A549 (cell line): ENCODE measurements around the gene TMEM38B. TPM values are rescaled to one million over a fixed set of nuclear protein-coding genes. Genes with fewer than 3 reads are reported as not detected.

ENCODE experiments used
- ATAC-seq, 2 experiments: fragments of 200-7000 bp in 1 of 2; fragments of >200 bp in 1 of 2; cut with Nextera tagmentation in 1 of 2; cut with Tn5 transposase in 1 of 2; 3 replicates each; pipeline versions ENCODE4 v1.8.0 to v1.9.1; 2018 to 2020; ENCODE audit warnings: mild to moderate bottlenecking in 1 of 2, moderate library complexity in 1 of 2
- CTCF ChIA-PET: fragments of 300-600 bp; sonication (Branson Sonifier 250); formaldehyde crosslinking; extraction: SDS; loops from one replicate; lab custom pipeline; 2021; ENCODE audit warnings: antibody characterized with exemption, inconsistent platforms; lab: Yijun Ruan, JAX
- POLR2A ChIA-PET: fragments of 350-600 bp; formaldehyde crosslinking; extraction: SDS; loops from one replicate; lab custom pipeline; 2021; ENCODE audit warnings: antibody characterized with exemption, inconsistent platforms; lab: Yijun Ruan, JAX
- DNase-seq, 2 experiments: peaks; one replicate each; pipeline versions ENCODE4 v3.0.0 to v3.0.0-alpha.2; 2011 to 2016; ENCODE audit warnings: low read depth in 1 of 2, low spot score in 1 of 2
- FAIRE-seq: peaks from 2 replicates; lab custom pipeline; 2011; peaks lifted over from hg19 to GRCh38; lab: Jason Lieb, UNC
- H3K27ac ChIP-seq, 2 experiments: fragments of >200 bp; sonication (Bioruptor Twin); formaldehyde crosslinking; 3 replicates each; pipeline ENCODE4 v1.5.1; 2016 to 2017
- H3K4me1 ChIP-seq: fragments of >200 bp; sonication (Bioruptor Twin); formaldehyde crosslinking; 3 replicates; pipeline ENCODE4 v1.6.1; 2016
- H3K4me2 ChIP-seq: fragments of >200 bp; sonication (Bioruptor Twin); formaldehyde crosslinking; 3 replicates; pipeline ENCODE4 v1.6.1; 2016
- H3K4me3 ChIP-seq: fragments of >200 bp; sonication (Bioruptor Twin); formaldehyde crosslinking; 3 replicates; pipeline ENCODE4 v1.5.1; 2016
- H3K9me3 ChIP-seq: fragments of >200 bp; sonication (Bioruptor Twin); formaldehyde crosslinking; 3 replicates; pipeline ENCODE4 v1.6.1; 2016
- BCL3 ChIP-seq: fragments of >200 bp; sonication (Bioruptor Twin); formaldehyde crosslinking; IDR thresholded peaks from 3 replicates; pipeline ENCODE4 v1.6.1; 2016
- BHLHE40 ChIP-seq: IDR thresholded peaks from 2 replicates; pipeline ENCODE4 v1.6.1; 2012; ENCODE audit warnings: low read depth, low read length, inconsistent platforms
- CBX8 ChIP-seq: fragments of 200-600 bp; sonication (generic); IDR thresholded peaks from 2 replicates; pipeline ENCODE4 v1.6.1; 2016
- CHD2 ChIP-seq: fragments of 150-350 bp; IDR thresholded peaks from 2 replicates; pipeline ENCODE4 v1.6.1; 2014; ENCODE audit warnings: low read length; ENCODE audit not compliant: partially characterized antibody
- E2F6 ChIP-seq: IDR thresholded peaks from 2 replicates; pipeline ENCODE4 v1.6.1; 2012; ENCODE audit warnings: low read depth, borderline replicate concordance
- EHMT2 ChIP-seq: fragments of 200-600 bp; sonication (generic); IDR thresholded peaks from 2 replicates; pipeline ENCODE4 v1.6.1; 2016; ENCODE audit warnings: antibody characterized with exemption, low read depth, mild to moderate bottlenecking, moderate library complexity
- ELK1 ChIP-seq: fragments of 150-350 bp; IDR thresholded peaks from 2 replicates; pipeline ENCODE4 v1.6.1; 2014; ENCODE audit warnings: low read depth, mild to moderate bottlenecking, low read length
- GATA3 ChIP-seq: IDR thresholded peaks from 2 replicates; pipeline ENCODE4 v1.6.1; 2012; ENCODE audit warnings: borderline replicate concordance
- HES2 ChIP-seq: fragments of >200 bp; sonication (Bioruptor Twin); formaldehyde crosslinking; IDR thresholded peaks from 2 replicates; pipeline ENCODE4 v1.6.1; 2016
- JUNB ChIP-seq: fragments of >200 bp; sonication (Bioruptor Twin); formaldehyde crosslinking; IDR thresholded peaks from 2 replicates; pipeline ENCODE4 v1.6.1; 2016
- KDM5A ChIP-seq: fragments of 200-600 bp; sonication (generic); IDR thresholded peaks from 2 replicates; pipeline ENCODE4 v1.6.1; 2016; ENCODE audit warnings: antibody characterized with exemption, mild to moderate bottlenecking
- MAZ ChIP-seq: fragments of 150-350 bp; IDR thresholded peaks from 2 replicates; pipeline ENCODE4 v1.6.1; 2014; ENCODE audit warnings: antibody characterized with exemption, low read depth, low read length, borderline replicate concordance
- NFE2L2 ChIP-seq: fragments of 150-350 bp; conservative IDR thresholded peaks from 2 replicates; pipeline ENCODE4 v1.6.1; 2014; ENCODE audit warnings: low read length
- NR3C1 ChIP-seq: fragments of >200 bp; sonication (Bioruptor Twin); formaldehyde crosslinking; IDR thresholded peaks from 3 replicates; pipeline ENCODE4 v1.6.1; 2017
- POLR2A ChIP-seq: IDR thresholded peaks from 2 replicates; pipeline ENCODE4 v1.6.1; 2012; ENCODE audit warnings: mild to moderate bottlenecking, low read length
- RAD21 ChIP-seq, 2 experiments: fragments of >200 bp in 1 of 2; sonication (Bioruptor Twin) in 1 of 2; formaldehyde crosslinking in 1 of 2; IDR thresholded peaks in 1 of 2; conservative IDR thresholded peaks in 1 of 2; 2 replicates in 1 of 2; 3 replicates in 1 of 2; pipeline ENCODE4 v1.6.1; 2012 to 2018; ENCODE audit warnings: inconsistent platforms in 1 of 2
- RARB ChIP-seq: fragments of 250-450 bp; sonication (Bioruptor Pico); IDR thresholded peaks from 2 replicates; pipeline ENCODE4 v1.8.0; 2021; ENCODE audit warnings: mild to moderate bottlenecking, moderate library complexity
- RCOR1 ChIP-seq: fragments of 150-350 bp; IDR thresholded peaks from 2 replicates; pipeline ENCODE4 v1.6.1; 2014; ENCODE audit warnings: antibody characterized with exemption, low read length, low read depth
- USF2 ChIP-seq: fragments of 450-650 bp; IDR thresholded peaks from 2 replicates; pipeline ENCODE4 v1.6.1; 2014; ENCODE audit warnings: antibody characterized with exemption
- ZC3H11A ChIP-seq: fragments of 450-650 bp; IDR thresholded peaks from 2 replicates; pipeline ENCODE4 v1.6.1; 2014; ENCODE audit warnings: antibody characterized with exemption, mild to moderate bottlenecking
- whole genome bisulfite sequencing: methylation state at CpG from one replicate; pipeline ENCODE4 v1.1.6; 2017; ENCODE audit errors: missing lambda C conversion rate; 5-methylcytosine and 5-hydroxymethylcytosine counted together
- polyA plus RNA-seq, 4 experiments: library from polyadenylated mRNA; depleted of rRNA in 3 of 4; stranded (reverse); fragments of >200 nt; fragmentation: RNase III in 1 of 4; extraction: RNeasy Plus Mini Kit Qiagen cat#74134 plus additional on column Dnase treatment in 1 of 4; gene quantifications; 2 replicates in 3 of 4; 3 replicates in 1 of 4; pipeline ENCODE4 v1.2.3, GENCODE V29; 2011 to 2017

The TMEM38B gene
- polyA plus RNA-seq, 2 of the 4 experiments (the other 2 are of a cell fraction): 14.7 to 23.3 TPM

- DNase-seq: no peak
- 0 out of 3 replicates have a peak, but pooled peaks cover 3% of the 10 kb centered on the region for H3K4me1 ChIP-seq
- ChIA-PET CTCF (no interaction called here), POLR2A (no interaction called here)
- H3K4me3 ChIP-seq: no peak overlapping the region
- 82% methylated on average over 2 of the region's 2 CpGs for whole genome bisulfite sequencing
- H3K9me3 ChIP-seq: no peaks in the 10 kb centered on the region
- H3K27ac ChIP-seq: no peak overlapping the region
- TF ChIP-seq NFE2L2 (no peak), RCOR1 (no peak), RAD21 (conservative IDR thresholded peaks at IDR 0.05 in 1 of 2, IDR thresholded peaks at IDR 0.05 in 1 of 2) (no peak), USF2 (no peak), MAZ (no peak), HES2 (no peak), JUNB (no peak), GATA3 (no peak), NR3C1 (no peak), CBX8 (no peak), ELK1 (no peak)
- no peak for FAIRE-seq
- H3K4me2 ChIP-seq: no peak overlapping the region
- no peak for ATAC-seq
These were observed 36.0 kb upstream of the TMEM38B start for GRCh38 chr9:105658351-105658750.

- ChIA-PET CTCF (no interaction called here), POLR2A (no interaction called here)
- H3K4me2 ChIP-seq: no peak overlapping the region
- ATAC-seq (no peak), FAIRE-seq (no peak), DNase-seq (no peak)
- WGBS: 76% methylated on average over 4 of the region's 4 CpGs
- no peaks in the 10 kb centered on the region for H3K9me3 ChIP-seq
- H3K4me1 ChIP-seq: no peaks in the 10 kb centered on the region
- TF ChIP-seq GATA3 (no peak), ZC3H11A (no peak), BCL3 (no peak), RARB (CRISPR knock-in tag) (no peak), EHMT2 (no peak), KDM5A (no peak), RCOR1 (no peak), E2F6 (no peak)
- H3K4me3 ChIP-seq: no peak overlapping the region
- no peak overlapping the region for H3K27ac ChIP-seq
These were observed 33.3 kb upstream of the TMEM38B start for GRCh38 chr9:105661011-105661410.

- POLR2A ChIA-PET: no interaction called here
- ATAC-seq: no peak
These were observed 31.9 kb upstream of the TMEM38B start, which contains the start of gene TAL2 for GRCh38 chr9:105662184-105663104. Gene TAL2, plus strand, starts transcription at chr9:105662457. Its CDS starts 40 bp downstream, at chr9:105662497.

More at GRCh38 chr9:105662184-105663104, 31.9 kb upstream of the TMEM38B start, which contains the start of gene TAL2:
- no peaks in the 10 kb centered on the region for H3K9me3 ChIP-seq
- TF ChIP-seq CHD2: no peak
- no peak for TF ChIP-seq KDM5A
- no peak for TF ChIP-seq POLR2A
- TF ChIP-seq BHLHE40: no peak
- TF ChIP-seq CBX8: no peak
- CTCF ChIA-PET: no interaction called here
- DNase-seq (no peak), FAIRE-seq (no peak)
- no peaks in the 10 kb centered on the region for H3K4me1 ChIP-seq
- 67% methylated on average over 12 of the region's 12 CpGs for WGBS
- H3K4me3 ChIP-seq: no peak within 1 kb of the TSS
- H3K4me2 ChIP-seq: no peak within 1 kb of the TSS
- H3K27ac ChIP-seq: no peak within 1 kb of the TSS
